Transverse colon (tissue), 4 donors: ENCODE measurements around the gene SLC2A11.

Experiments
- CTCF ChIP-seq, 5 experiments: fragments of 200-600 bp in 3 of 5; fragments of 450-650 bp in 2 of 5; sonication (generic) in 3 of 5; IDR thresholded peaks; 1 replicate in 2 of 5; 2 replicates in 3 of 5; pipeline ENCODE4 v1.5.1; 2016 to 2017; ENCODE audit warnings: antibody characterized with exemption in 5 of 5, inconsistent platforms in 3 of 5, mild to moderate bottlenecking in 2 of 5, moderate library complexity in 1 of 5
- POLR2A ChIP-seq: fragments of 450-650 bp; IDR thresholded peaks from one replicate; pipeline ENCODE4 v1.6.1; 2016; ENCODE audit warnings: antibody characterized with exemption, mild to moderate bottlenecking, moderate library complexity
- POLR2AphosphoS5 ChIP-seq, 3 donors: sonication (generic); formaldehyde crosslinking; IDR thresholded peaks; one replicate each; pipeline ENCODE4 v1.6.1; 2016; ENCODE audit warnings: antibody characterized with exemption in 3 of 3

GRCh38 chr22:23829845-23830372, 27.8 kb upstream of the SLC2A11 start:
- TF ChIP-seq CTCF (IDR thresholded peaks at IDR 0.05) (no peak), POLR2A (no peak), POLR2AphosphoS5 (IDR thresholded peaks at IDR 0.05) (no peak)
